HT-29 (cell line): ENCODE results near the gene KRT85. TPM values are rescaled to one million over a fixed set of nuclear protein-coding genes. Genes with fewer than 3 reads are reported as not detected.

Source experiments
- DNase-seq: peaks from one replicate; pipeline ENCODE4 v3.0.0-alpha.2; 2015; ENCODE audit warnings: low spot score
- total RNA-seq: library from RNA; depleted of rRNA; stranded (reverse); fragments of >200 nt; shearing (Covaris generic); gene quantifications from 2 replicates; pipeline ENCODE4 v1.2.3, GENCODE V29; 2014

Gene KRT85
- total RNA-seq, 1 experiment from 2014 or later: not detected

GRCh38 chr12:52324153-52324444, 43.2 kb downstream of the KRT85 start:
- DNase-seq: no peak

- DNase-seq: no peak
Measured at GRCh38 chr12:52323416-52324152, 43.7 kb downstream of the KRT85 start.

- DNase-seq: no peak
Measured at GRCh38 chr12:52323001-52323400, 44.3 kb downstream of the KRT85 start.

GRCh38 chr12:52322069-52322468, 45.2 kb downstream of the KRT85 start:
- no peak for DNase-seq

- DNase-seq: no peak
Measured at GRCh38 chr12:52321418-52321817, 45.9 kb downstream of the KRT85 start.

- no peak for DNase-seq
Measured at GRCh38 chr12:52320784-52321400, 46.4 kb downstream of the KRT85 start, which contains the start of gene KRT83. Gene KRT83 (minus strand): TSS chr12:52321398. CDS start chr12:52321335, 63 bp downstream.

- DNase-seq: peak; percentile 47
Measured at GRCh38 chr12:52319097-52319496, 48.2 kb downstream of the KRT85 start.

- DNase-seq: no peak
Measured at GRCh38 chr12:52318241-52318990, 48.9 kb downstream of the KRT85 start.

- no peak for DNase-seq
Measured at GRCh38 chr12:52317468-52318052, 49.7 kb downstream of the KRT85 start.

- no peak for DNase-seq
Measured at GRCh38 chr12:52316701-52317100, 50.6 kb downstream of the KRT85 start.

GRCh38 chr12:52316290-52316689, 51.0 kb downstream of the KRT85 start:
- DNase-seq: no peak

GRCh38 chr12:52315721-52316120, 51.6 kb downstream of the KRT85 start:
- DNase-seq: peak; percentile 51

GRCh38 chr12:52314511-52314910, 52.8 kb downstream of the KRT85 start:
- no peak for DNase-seq

GRCh38 chr12:52313926-52314325, 53.4 kb downstream of the KRT85 start:
- DNase-seq: no peak

GRCh38 chr12:52313461-52313860, 53.8 kb downstream of the KRT85 start:
- DNase-seq: no peak

- DNase-seq: no peak
Measured at GRCh38 chr12:52312086-52312485, 55.2 kb downstream of the KRT85 start.

GRCh38 chr12:52311285-52311648, 56.0 kb downstream of the KRT85 start:
- DNase-seq: no peak

GRCh38 chr12:52310622-52311284, 56.5 kb downstream of the KRT85 start:
- no peak for DNase-seq
